GM12801 (cell line): ENCODE measurements around the gene CEP295NL.

Source experiments
- CTCF ChIP-seq: IDR thresholded peaks from one replicate; pipeline ENCODE4 v1.5.1; 2011; ENCODE audit warnings: control low read depth; ENCODE audit not compliant: insufficient read length; ENCODE audit errors: extremely low read depth

The CEP295NL gene

GRCh38 chr17:78878871-78879527, 24.0 kb downstream of the CEP295NL start:
- no peak for TF ChIP-seq CTCF

- no peak for TF ChIP-seq CTCF
Measured at GRCh38 chr17:78878261-78878660, 24.7 kb downstream of the CEP295NL start.

- TF ChIP-seq CTCF, result no peak
Measured at GRCh38 chr17:78876094-78876597, 26.9 kb downstream of the CEP295NL start.

GRCh38 chr17:78875363-78876093, 27.5 kb downstream of the CEP295NL start:
- TF ChIP-seq CTCF, result no peak

- TF ChIP-seq CTCF, result no peak
Measured at GRCh38 chr17:78873519-78874340, 29.3 kb downstream of the CEP295NL start.

GRCh38 chr17:78872486-78872885, 30.5 kb downstream of the CEP295NL start:
- TF ChIP-seq CTCF, result no peak

GRCh38 chr17:78870621-78871020, 32.4 kb downstream of the CEP295NL start:
- TF ChIP-seq CTCF, result no peak
